GM18507 (cell line): Measurements from ENCODE around the gene EIF5.
"Not testable (repeated sequence)": the region's sequence is repeated elsewhere in the genome, so short reads cannot be mapped to it uniquely, and the experiment has no call there.

Experiments
- DNase-seq: peaks from one replicate; pipeline ENCODE4 v3.0.0; 2011; ENCODE audit warnings: low read depth; ENCODE audit not compliant: insufficient read length; ENCODE audit errors: extremely low spot score
- FAIRE-seq: peaks from 2 replicates; lab custom pipeline; 2011; peaks lifted over from hg19 to GRCh38; lab: Jason Lieb, UNC

Gene EIF5

DNA sequence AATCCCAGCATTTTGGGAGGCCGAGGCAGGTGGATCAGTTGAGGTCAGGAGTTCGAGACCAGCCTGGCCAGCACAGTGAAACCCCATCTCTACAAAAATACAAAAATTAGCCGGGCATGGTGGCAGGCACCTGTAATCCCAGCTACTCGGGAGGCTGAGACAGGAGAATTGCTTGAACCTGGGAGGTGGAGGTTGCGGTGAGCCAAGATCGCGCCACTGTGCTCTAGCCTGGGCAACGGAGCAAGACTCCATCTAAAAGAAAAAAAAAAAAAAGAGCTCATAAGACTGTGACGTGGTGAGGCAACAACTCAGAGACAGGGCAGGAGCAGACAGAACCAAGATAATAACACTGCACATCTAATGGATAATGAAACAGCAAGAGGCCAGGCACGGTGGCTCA is 23.5 kb downstream of the EIF5 start:
- not testable (repeated sequence) for FAIRE-seq, DNase-seq

DNA sequence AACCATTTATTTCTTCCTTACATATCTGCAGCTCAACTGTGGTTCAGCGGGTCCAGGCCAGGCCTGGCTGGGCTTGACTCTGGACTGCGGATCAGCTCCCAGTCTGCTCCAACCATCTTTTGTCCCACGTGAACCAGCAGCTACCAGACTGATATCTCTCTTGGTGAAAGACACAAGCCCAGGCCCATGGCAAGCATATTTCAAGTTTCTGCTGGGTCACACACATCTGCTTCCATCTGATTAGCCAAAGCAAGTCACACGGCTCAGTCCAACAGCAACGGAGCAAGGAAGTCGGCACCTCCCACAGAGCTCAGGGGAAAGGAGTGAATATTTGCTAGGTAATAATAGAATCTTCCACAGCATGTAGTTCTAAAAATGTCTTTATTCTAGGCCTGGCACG is 26.5 kb downstream of the EIF5 start:
- no peak for DNase-seq
- FAIRE-seq = no peak

DNA sequence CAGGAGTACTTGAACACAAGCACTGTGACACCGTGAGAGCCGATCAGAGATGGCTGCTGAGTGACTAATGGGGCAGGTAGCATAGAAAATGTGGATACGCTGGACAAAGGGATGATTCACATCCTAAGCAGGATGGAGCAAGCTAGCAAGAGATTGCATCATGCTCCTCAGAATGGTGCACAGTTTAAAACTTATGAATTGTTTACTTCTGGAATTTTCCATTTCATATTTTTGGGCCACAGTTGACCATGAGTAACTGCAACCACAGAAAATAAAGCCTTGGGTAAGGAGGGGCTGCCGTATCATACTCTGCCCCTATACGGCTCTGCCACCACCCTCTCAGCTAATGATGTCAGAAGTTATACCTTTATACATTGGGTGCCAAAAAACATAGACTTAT is 27.8 kb downstream of the EIF5 start:
- DNase-seq (no peak), FAIRE-seq (no peak)

DNA sequence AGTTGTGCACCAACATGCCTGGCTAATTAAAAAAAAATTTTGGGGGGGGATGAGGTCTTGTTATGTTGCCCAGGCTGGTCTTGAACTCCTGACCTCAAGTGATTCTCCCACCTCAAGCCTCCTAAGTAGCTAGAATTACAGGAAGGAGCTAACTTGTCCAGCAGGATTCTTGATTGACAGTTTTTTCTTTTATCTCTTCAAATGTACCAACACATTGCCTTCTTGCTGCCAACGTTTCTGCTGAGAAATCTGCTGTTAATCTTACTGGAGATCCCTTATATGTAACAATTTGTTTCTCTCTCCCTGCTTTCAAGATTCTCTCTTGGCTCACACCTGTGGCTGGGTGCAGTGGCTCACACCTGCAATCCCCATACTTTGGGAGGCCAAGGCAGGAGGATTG is 28.7 kb downstream of the EIF5 start:
- no peak for DNase-seq
- FAIRE-seq = no peak

DNA sequence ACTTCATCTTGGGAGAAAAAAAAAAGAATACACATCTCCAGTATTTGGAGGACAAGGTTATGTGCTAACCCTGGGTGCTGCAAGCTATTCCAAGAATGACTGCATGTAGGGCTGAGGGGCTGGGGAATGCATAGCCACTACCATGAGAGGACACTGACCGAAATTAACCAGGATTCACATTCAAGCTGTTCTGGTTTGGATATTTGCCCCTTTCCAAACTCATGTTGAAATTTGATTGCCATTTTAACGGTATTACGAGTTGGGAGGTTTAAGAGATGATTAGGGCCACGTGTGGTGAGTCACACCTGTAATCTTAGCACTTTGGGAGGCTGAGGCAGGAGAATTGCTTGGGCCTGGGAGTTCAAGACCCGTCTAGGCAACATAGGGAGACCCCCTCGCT is 32.7 kb downstream of the EIF5 start:
- FAIRE-seq (no peak), DNase-seq (no peak)

DNA sequence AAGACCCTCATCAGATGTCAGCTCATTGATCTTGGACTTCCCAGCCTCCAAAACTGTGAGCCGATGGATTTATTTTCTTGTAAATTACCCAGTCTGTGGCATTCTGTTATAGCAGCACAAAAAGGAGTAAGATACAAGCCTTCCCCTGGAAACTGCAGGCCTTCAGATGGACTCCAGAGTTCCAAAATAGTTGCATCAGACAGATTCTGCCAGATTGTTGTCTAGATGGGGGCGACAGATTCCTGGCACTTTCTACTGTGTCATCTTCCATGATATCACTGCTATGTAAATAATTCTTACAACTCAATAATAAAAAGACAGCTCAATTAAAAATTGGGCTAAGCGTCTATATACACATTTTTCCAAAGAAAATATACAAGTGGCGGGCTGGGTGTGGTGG is 34.0 kb downstream of the EIF5 start:
- DNase-seq (no peak), FAIRE-seq (no peak)

DNA sequence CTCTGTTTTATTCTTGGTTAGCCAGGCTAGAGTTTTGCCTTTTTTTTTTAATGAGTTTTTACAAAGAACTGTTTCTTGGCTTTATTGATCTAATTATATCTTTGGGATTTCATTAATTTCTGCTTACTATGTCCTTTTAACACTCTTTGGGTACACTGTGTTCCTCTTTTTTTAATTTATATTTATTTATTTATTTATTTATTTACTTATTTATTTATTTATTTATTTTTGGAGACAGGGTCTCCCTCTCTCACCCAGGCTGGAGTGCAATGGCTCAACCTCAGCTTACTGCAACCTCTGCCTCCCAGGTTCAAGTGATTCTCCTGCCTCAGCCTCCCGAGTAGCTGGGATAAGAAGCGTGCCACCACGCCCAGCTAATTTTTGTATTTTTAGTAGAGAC is 36.0 kb downstream of the EIF5 start:
- DNase-seq (no peak), FAIRE-seq (no peak)

DNA sequence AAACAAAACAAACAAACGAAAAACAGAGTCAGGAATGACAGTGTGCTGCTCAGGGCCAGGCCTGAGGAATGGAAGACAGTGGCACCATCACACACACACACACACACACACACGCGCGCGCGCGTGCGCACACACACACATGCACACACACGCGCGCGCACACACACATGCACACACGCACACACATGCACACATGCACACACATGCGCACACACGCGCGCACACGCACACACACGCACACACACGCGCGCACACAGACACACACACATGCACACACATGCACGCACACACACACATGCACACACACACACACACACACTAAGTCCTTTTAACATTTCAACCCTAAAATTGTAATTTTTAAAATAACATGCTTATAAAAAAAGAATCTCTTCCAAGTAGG is 38.0 kb downstream of the EIF5 start:
- DNase-seq (no peak), FAIRE-seq (no peak)

DNA sequence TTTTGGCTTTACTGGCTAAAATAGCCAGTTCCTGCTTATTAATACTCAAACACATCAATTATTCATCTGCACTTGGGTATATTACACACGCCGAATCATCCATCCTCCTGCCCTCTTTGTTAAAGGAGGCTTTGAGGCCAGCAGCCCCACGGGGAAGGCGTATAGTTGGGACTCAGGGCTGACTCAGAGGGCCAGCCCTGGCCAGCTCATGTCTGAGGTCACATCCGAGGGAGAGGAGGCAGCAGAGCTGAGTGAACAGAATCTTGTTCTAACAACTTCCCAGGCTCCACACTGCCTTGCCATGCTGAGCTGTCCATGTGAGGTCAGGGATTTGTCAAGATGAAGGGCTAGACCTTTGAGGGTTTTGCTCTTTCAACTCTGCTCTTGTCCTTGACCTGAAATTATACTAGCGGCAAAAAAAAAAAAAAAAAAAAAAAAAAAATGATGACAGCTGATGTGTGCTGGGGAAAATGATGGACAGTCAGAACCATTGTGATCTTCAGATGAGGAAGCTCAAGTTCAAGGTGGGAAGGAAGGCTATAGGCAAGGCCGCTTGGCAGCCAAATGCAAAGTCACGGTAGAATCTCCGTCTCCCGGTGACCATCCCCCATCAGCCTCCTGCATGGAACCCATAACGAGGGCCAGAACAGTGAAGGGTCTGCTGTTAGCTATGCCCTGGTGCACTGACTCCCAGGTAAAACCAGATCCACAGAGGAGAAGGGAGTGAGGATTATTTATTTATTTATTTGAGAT is 38.7 kb downstream of the EIF5 start:
- no peak for FAIRE-seq
- no peak for DNase-seq

DNA sequence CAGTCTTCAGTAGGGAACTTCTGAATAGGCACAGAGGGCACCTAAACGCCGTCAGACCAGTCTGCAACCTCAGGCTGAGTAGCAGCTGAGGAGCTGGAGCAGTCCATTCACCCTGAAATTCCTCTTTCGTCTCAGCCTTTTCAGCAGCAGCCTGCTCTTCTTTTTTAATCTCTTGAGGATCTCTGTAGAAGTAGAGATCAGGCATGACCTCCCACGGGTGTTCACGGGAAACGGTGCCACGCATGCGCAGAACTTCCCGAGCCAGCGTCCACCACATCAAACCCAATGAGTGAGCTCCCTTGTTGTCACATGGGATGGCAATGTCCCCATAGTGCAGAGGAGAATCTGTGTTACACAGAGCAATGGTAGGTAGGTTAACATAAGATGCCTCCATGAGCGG is 40.1 kb downstream of the EIF5 start:
- FAIRE-seq = no peak
- no peak for DNase-seq

DNA sequence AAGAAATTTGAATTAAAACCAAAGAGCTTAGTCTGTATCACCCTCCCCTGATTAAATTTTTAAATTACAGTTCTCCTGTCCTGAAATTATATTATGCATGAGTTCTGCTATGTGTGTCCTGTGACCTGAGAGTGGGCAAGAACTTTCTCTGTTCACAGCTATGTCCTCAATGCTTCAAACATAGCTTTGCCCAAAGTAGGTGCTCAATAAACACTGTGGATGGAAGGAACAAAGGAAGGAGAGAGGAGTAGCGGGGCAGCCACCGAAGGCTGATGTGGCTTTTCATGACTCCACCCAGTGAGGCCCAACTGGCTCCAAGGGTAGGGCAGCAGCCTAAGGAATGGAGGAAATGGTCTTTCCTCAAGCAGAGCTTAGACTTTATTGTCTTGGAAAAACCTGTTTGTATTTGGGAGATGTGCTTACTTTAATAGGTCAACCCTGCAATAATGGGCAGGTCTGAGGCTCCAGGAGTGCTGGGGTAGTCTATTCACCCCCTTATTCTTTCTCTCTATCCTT is 43.5 kb downstream of the EIF5 start:
- FAIRE-seq (no peak), DNase-seq (no peak)

DNA sequence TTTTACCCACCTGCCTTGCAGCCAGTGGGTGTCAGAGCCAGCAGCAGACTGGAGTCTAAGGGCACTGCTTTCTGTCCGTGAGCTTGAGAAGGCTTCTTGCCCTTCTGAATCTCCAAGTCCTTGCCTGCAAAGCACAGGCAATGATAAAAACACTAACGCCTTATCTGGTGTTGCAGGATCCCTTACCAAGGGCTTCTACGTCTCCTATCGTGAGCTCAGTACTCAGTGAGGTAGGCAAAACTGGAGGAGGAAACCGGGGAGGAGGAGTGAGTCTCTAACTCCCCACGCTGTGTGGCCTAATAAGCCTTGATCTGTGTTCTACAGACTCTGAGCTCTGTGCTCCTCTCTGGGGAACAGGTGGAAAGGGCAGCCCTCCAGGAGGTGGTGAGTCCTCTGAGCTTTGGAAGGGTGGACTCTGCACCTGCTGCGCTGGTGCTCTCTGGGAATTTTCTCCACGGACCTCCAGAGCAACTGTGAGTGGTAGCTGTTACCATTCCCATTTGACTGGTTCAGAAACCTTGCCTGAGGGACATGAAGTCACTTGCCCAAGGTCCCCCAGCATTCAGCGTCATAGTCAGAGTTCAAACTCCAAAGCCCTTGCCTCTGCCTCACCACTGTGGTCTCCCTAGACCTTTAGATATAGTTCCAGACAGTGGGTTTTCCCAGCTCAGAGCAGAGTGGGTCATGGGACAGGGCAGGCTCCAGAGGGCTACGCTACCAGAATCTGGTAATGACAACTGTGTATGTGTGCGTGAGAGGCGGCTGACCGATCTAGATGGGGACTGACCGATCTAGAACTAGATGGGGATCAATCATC is 44.2 kb downstream of the EIF5 start:
- DNase-seq = no peak
- FAIRE-seq = no peak

DNA sequence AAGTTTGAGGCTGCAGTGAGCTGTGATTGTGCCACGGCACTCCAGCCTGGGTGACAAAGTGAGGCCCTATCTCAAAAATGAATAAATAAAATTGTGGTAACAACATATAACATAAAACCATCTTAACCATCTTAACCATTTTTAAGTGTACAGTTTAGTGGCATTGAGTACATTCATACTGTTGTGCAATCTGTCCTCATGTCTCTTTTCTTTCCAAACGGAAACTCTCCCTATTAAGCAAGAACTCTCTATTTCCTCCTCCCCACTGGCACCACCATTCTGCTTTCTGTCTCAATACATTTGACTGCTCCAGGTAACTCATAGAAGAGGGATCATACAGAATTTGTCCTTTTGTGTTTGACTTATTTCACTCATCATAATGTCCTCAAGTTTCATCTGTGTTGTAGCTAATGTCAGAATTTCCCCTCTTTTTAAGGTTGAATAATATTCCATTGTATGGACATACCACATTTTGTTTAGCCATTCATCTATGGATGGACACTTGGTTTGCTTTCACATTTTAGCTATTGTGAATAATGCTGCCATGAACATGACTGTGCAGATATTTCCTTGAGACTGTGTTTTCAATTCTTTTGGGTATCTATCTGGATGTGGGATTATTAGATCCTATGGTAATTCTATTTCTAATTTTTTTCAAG is 46.8 kb downstream of the EIF5 start:
- FAIRE-seq (no peak), DNase-seq (no peak)

DNA sequence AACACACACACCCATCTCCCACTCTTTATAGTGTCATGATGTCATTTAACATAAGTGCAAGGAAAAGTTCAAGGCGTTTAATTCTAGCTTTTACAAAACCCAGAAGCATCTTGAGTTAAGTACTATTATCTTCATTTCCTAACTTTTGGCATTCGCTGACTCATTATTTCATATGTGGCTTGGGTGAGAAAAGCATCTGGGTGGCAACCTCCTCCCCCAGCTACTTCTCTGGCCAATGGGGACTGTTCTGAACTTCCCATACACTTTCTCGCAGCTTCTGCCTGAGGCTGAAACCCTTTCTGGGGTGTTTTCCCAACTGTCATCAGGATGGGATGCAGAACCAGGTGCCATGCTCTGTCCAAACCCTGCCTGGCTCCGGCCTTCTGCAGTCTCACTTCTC is 48.3 kb downstream of the EIF5 start:
- no peak for FAIRE-seq

DNA sequence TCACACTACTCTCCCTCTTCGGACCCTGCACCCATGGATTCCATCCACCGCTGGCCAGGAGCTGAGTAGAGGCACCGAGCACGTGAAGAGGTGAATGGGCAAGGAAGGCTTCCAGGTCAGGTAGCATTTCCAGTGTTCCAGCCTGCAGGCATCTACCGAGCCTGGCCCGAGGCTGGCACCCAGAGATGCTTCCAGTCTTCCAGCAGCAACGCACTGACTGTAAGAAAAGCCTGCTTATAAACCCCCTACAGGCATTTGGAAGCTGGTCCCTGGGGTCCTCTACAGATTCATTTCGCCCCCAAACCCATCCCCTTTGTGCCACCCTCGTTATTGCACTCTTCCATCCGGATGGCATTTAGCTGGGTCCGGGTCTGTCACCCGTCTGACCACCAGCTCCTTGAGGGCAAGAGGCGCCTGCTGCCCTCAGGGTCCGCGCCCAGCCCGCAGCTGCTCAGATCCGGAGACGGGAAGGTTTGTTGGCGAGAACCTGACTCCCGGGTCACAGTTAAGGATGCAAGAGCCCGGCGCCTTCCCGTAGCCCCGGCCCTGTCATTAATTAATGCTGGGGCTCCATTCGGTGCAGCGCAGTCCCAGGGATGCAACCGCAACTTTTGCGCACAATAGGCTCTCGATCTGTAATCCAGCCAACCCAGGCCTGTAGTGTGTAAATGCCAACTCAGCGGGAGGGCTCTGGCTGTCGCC is 50.6 kb downstream of the EIF5 start:
- DNase-seq (no peak), FAIRE-seq (no peak)

More for the DNA sequence above, 48.3 kb downstream of the EIF5 start:
- DNase-seq = no peak

DNA sequence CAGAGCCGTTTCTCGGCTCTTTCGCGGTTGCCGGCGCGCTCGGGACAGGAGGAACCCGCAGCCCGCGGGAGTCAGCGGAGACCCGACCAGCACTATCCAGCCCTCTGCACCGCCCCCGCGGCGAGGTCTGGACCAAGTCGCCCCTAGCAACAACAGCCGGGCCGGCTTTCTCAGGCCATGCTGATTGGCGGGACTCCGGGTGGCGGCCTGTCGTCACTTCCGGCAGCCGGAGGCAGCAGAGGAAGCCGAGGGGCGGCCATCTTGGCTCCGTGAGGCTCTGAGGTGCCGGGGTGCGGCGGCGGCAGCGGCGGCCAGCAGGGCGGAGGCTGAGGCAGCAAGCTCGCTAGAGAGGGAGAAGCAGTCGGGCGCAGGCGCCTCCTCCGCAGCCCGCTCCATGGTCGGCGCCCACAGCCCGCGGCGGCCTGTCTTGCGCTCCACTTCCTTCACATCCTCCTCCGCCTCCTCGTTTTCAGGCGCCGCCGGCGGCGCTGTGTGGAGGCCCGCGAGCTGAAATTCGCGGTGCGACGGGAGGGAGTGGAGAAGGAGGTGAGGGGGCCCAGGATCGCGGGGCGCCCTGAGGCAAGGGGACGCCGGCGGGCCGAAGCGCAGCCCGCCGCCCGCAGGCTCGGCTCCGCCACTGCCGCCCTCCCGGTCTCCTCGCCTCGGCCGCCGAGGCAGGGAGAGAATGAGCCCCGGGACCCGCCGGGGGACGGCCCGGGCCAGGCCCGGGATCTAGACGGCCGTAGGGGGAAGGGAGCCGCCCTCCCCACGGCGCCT is 51.3 kb downstream of the EIF5 start, which contains the start of gene MARK3:
Gene MARK3 (plus strand): TSS at position 264 of the 777 bp plus-strand sequence. CDS start 615 bp downstream, outside the sequence.
- FAIRE-seq (peak; percentile 89), DNase-seq (peak; percentile 99)

DNA sequence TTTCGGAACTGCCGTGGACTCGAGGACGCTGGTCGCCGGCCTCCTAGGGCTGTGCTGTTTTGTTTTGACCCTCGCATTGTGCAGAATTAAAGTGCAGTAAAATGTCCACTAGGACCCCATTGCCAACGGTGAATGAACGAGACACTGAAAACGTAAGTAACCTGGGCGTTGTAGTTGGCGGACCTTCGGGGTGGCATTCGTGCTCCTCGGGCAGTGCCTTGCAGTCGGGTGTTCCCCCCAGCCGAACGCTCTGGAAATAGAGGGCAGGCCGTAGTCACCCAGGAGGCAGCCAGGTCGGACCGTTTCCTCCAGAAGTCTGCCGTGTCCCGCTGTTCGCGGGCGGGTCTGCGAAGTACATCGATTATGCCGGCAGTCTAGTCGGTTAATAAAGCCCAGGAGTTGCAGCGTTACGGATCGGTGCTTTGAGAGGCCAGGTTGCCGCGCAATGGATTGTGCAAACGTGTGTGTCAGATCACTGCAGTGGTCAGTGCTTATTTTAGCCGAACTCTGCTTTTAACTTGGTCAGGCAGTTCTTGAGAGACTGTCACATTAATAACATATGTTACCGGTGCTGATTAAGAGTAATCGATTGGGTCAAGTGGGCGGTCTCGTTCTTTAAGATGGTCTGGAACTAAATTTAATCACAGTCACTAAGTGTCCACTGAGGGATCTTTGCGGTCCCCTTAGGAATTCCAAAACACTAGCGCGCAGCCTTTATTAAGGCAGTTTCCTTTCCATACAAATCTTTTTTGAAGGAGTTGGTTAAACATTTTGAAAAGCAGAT is 52.1 kb downstream of the EIF5 start:
- peak; percentile 65 for FAIRE-seq
- DNase-seq = no peak

DNA sequence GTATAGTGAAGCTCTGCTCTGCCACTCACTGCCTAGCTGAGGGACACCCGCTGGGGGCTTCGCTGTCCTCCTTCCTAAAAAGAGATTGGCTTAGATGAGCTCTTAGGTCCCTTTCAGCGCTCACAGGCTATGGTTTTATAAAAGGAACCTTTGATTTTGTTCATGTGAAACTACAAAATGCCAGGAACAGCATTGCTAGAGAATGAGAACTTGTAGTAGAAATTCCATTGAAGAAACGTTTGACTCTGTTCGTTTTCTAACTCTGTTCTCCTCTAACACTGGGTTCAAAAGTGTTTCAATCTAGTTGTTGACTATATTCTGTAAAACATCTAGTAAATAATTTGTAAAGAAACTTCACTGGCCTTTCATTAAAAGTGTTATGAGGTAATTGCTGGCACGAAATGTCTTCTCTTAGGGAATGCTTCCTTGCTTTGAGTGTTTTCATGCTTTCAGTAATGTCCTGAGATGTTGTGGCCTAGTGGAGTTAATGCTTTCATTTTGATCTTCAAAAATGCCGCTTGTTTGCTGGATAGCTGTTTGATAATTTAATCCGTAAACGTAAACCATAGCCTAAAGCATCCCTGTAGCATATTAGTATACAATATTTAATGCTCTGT is 52.8 kb downstream of the EIF5 start:
- FAIRE-seq (no peak), DNase-seq (no peak)
